Mesenchymal stem cell (in vitro differentiated cells and primary cell): Measurements from ENCODE around the gene ZMAT5.

Experiments
- DNase-seq: peaks from one replicate; pipeline ENCODE4 v3.0.0-alpha.2; 2013
- H2AFZ ChIP-seq: one replicate; pipeline ENCODE4 v1.6.1; 2013; ENCODE audit warnings: low read depth, mild to moderate bottlenecking, control low read depth, inconsistent platforms, low read length, moderate library complexity
- H2AK5ac ChIP-seq: 2 replicates; pipeline ENCODE4 v1.6.1; 2013; ENCODE audit warnings: low read length, moderate library complexity, mild to moderate bottlenecking, inconsistent platforms; ENCODE audit not compliant: severe bottlenecking
- H2BK120ac ChIP-seq: one replicate; pipeline ENCODE4 v1.6.1; 2013; ENCODE audit warnings: low read depth, mild to moderate bottlenecking, inconsistent platforms, low read length, moderate library complexity
- H2BK12ac ChIP-seq, 2 experiments: one replicate each; pipeline ENCODE4 v1.6.1; 2013; ENCODE audit warnings: inconsistent platforms in 2 of 2, low read length in 2 of 2, mild to moderate bottlenecking in 2 of 2, moderate library complexity in 2 of 2, control low read depth in 1 of 2
- H2BK15ac ChIP-seq: one replicate; pipeline ENCODE4 v1.6.1; 2013; ENCODE audit warnings: mild to moderate bottlenecking, low read depth, inconsistent platforms; ENCODE audit not compliant: poor library complexity, severe bottlenecking
- H2BK5ac ChIP-seq: 2 replicates; pipeline ENCODE4 v1.6.1; 2013; ENCODE audit warnings: low read depth, mild to moderate bottlenecking, low read length, control low read depth, inconsistent platforms; ENCODE audit not compliant: poor library complexity, severe bottlenecking
- H3K14ac ChIP-seq, 2 experiments: one replicate each; pipeline ENCODE4 v1.6.1; 2013; ENCODE audit warnings: inconsistent platforms in 2 of 2, low read length in 2 of 2, control low read depth in 1 of 2, mild to moderate bottlenecking in 1 of 2, moderate library complexity in 1 of 2
- H3K18ac ChIP-seq, 2 experiments: one replicate each; pipeline ENCODE4 v1.6.1; 2013; ENCODE audit warnings: inconsistent platforms in 2 of 2, low read length in 2 of 2, control low read depth in 1 of 2, low read depth in 1 of 2, mild to moderate bottlenecking in 1 of 2
- H3K23ac ChIP-seq, 2 experiments: one replicate each; pipeline ENCODE4 v1.6.1; 2013; ENCODE audit warnings: inconsistent platforms in 2 of 2, low read length in 2 of 2, mild to moderate bottlenecking in 2 of 2, moderate library complexity in 2 of 2, control low read depth in 1 of 2
- H3K27ac ChIP-seq: 2 replicates; pipeline ENCODE4 v1.5.1; 2013; ENCODE audit warnings: mild to moderate bottlenecking, moderate library complexity, low read length, control low read depth, inconsistent platforms; ENCODE audit not compliant: poor library complexity, severe bottlenecking
- H3K27me3 ChIP-seq, 2 experiments: 2 replicates each; pipeline versions ENCODE4 v1.6.1 to v1.7.0; 2013; ENCODE audit warnings: low read length in 2 of 2, mild to moderate bottlenecking in 2 of 2, moderate library complexity in 2 of 2, control low read depth in 1 of 2, inconsistent platforms in 1 of 2; ENCODE audit not compliant: control insufficient read depth in 1 of 2, insufficient read depth in 1 of 2
- H3K36me3 ChIP-seq, 2 experiments: 2 replicates each; pipeline versions ENCODE4 v1.6.1 to v1.7.0; 2013; ENCODE audit warnings: low read length in 2 of 2, control low read depth in 1 of 2, inconsistent platforms in 1 of 2, low read depth in 1 of 2, mild to moderate bottlenecking in 1 of 2; ENCODE audit not compliant: insufficient read depth in 2 of 2, control insufficient read depth in 1 of 2
- H3K4ac ChIP-seq, 2 experiments: one replicate each; pipeline ENCODE4 v1.6.1; 2013; ENCODE audit warnings: inconsistent platforms in 2 of 2, low read length in 2 of 2, mild to moderate bottlenecking in 2 of 2, moderate library complexity in 2 of 2, control low read depth in 1 of 2, low read depth in 1 of 2
- H3K4me1 ChIP-seq: 2 replicates; pipeline ENCODE4 v1.6.1; 2013; ENCODE audit warnings: low read depth, low read length, control low read depth; ENCODE audit not compliant: control insufficient read depth, insufficient read depth
- H3K4me2 ChIP-seq: 2 replicates; pipeline ENCODE4 v1.6.1; 2013; ENCODE audit warnings: low read length, mild to moderate bottlenecking, inconsistent platforms; ENCODE audit not compliant: poor library complexity, severe bottlenecking
- H3K4me3 ChIP-seq, 2 experiments: 2 replicates each; pipeline versions ENCODE4 v1.5.1 to v1.7.0; 2013; ENCODE audit warnings: low read length in 2 of 2, mild to moderate bottlenecking in 2 of 2, control low read depth in 1 of 2, low read depth in 1 of 2; ENCODE audit not compliant: insufficient read depth in 1 of 2
- H3K79me1 ChIP-seq: replicated peaks from 2 replicates; pipeline ENCODE4 v1.6.1; 2013; ENCODE audit warnings: mild to moderate bottlenecking, control low read depth, low read length, inconsistent platforms; ENCODE audit not compliant: poor library complexity, severe bottlenecking
- H3K9ac ChIP-seq: 2 replicates; pipeline ENCODE4 v1.7.0; 2013; ENCODE audit warnings: mild to moderate bottlenecking, low read length, moderate library complexity
- H3K9me3 ChIP-seq: 2 replicates; pipeline ENCODE4 v1.7.0; 2013; ENCODE audit warnings: mild to moderate bottlenecking, low read length; ENCODE audit not compliant: control insufficient read depth
- H4K8ac ChIP-seq: one replicate; pipeline ENCODE4 v1.6.1; 2013; ENCODE audit warnings: inconsistent platforms, mild to moderate bottlenecking, low read length, moderate library complexity
- H4K91ac ChIP-seq: one replicate; pipeline ENCODE4 v1.6.1; 2013; ENCODE audit warnings: mild to moderate bottlenecking, low read length, inconsistent platforms
- WGBS: methylation state at CpG from one replicate; pipeline ENCODE4 v1.1.7; 2013; ENCODE audit warnings: mixed read lengths; 5-methylcytosine and 5-hydroxymethylcytosine counted together

ZMAT5 gene

GRCh38 chr22:29732883-29733282 is 33.9 kb downstream of the ZMAT5 start:
- Histone ChIP-seq H3K23ac (no peak overlapping the region), H4K8ac (no peak overlapping the region), H3K27ac (no peak overlapping the region), H3K4me1 (peaks cover 11% of the 10 kb centered on the region), H3K27me3 (no peaks in the 10 kb centered on the region), H4K91ac (no peak overlapping the region), H2AFZ (no peak overlapping the region), H2BK15ac (no peak overlapping the region), H3K79me1 (no peaks in the 10 kb centered on the region), H3K14ac (no peak overlapping the region), H3K9me3 (no peaks in the 10 kb centered on the region), H2BK5ac (no peak overlapping the region), H3K9ac (no peak overlapping the region), H2AK5ac (no peak overlapping the region), H3K36me3 (peaks cover 4 to 55% of the 10 kb centered on the region in 2 experiments), H3K4me2 (no peak overlapping the region), H2BK12ac (no peak overlapping the region), H2BK120ac (no peak overlapping the region), H3K4ac (no peak overlapping the region), H3K4me3 (no peak overlapping the region), H3K18ac (no peak overlapping the region)
- 88% methylated on average over 5 of the region's 6 CpGs for WGBS
- DNase-seq, result no peak

- no peak overlapping the region for H3K23ac ChIP-seq
- H3K4me2 ChIP-seq, result no peak overlapping the region
- peaks cover 4 to 49% of the 10 kb centered on the region in 2 experiments for H3K36me3 ChIP-seq
- DNase-seq, result no peak
- H3K9ac ChIP-seq, result no peak overlapping the region
- H3K14ac ChIP-seq, result no peak overlapping the region
- H2BK12ac ChIP-seq, result no peak overlapping the region
- no peak overlapping the region for H4K8ac ChIP-seq
- no peak overlapping the region for H2BK120ac ChIP-seq
- no peaks in the 10 kb centered on the region for H3K79me1 ChIP-seq
- H3K27ac ChIP-seq, result no peak overlapping the region
- peaks cover 15% of the 10 kb centered on the region for H3K4me1 ChIP-seq
- peaks cover 6 to 8% of the 10 kb centered on the region in 2 experiments for H3K27me3 ChIP-seq
- H2BK5ac ChIP-seq, result no peak overlapping the region
- WGBS, result 87% methylated on average over 16 of the region's 18 CpGs
- H2BK15ac ChIP-seq, result no peak overlapping the region
- H2AK5ac ChIP-seq, result no peak overlapping the region
- no peak overlapping the region for H3K18ac ChIP-seq
- no peak overlapping the region for H3K4me3 ChIP-seq
- H3K9me3 ChIP-seq, result no peaks in the 10 kb centered on the region
- H3K4ac ChIP-seq, result no peak overlapping the region
- H4K91ac ChIP-seq, result peak overlapping the region; percentile 10
- H2AFZ ChIP-seq, result no peak overlapping the region
These were observed 35.6 kb downstream of the ZMAT5 start for GRCh38 chr22:29731058-29731850.

- Histone ChIP-seq H3K4me3 (no peak overlapping the region), H3K36me3 (peaks cover 4 to 32% of the 10 kb centered on the region in 2 experiments), H3K4ac (no peak overlapping the region), H3K23ac (no peak overlapping the region), H2AK5ac (no peak overlapping the region), H3K4me1 (peaks cover 15% of the 10 kb centered on the region), H3K18ac (no peak overlapping the region), H2BK12ac (no peak overlapping the region), H3K9ac (no peak overlapping the region), H2BK5ac (no peak overlapping the region), H2AFZ (no peak overlapping the region), H4K8ac (no peak overlapping the region), H3K14ac (no peak overlapping the region), H3K4me2 (no peak overlapping the region), H4K91ac (no peak overlapping the region), H3K27me3 (peaks cover 27 to 28% of the 10 kb centered on the region in 2 experiments), H3K27ac (no peak overlapping the region), H3K79me1 (no peaks in the 10 kb centered on the region), H2BK120ac (no peak overlapping the region), H2BK15ac (no peak overlapping the region), H3K9me3 (no peaks in the 10 kb centered on the region)
- no peak for DNase-seq
- whole genome bisulfite sequencing, result 94% methylated on average over 19 of the region's 20 CpGs
These were observed 37.6 kb downstream of the ZMAT5 start for GRCh38 chr22:29729161-29729560.

GRCh38 chr22:29727131-29727523 is 39.7 kb downstream of the ZMAT5 start:
- Histone ChIP-seq H3K4me3 (peak overlapping the region in 1 of 2 experiments; percentile 18), H3K4me2 (peak overlapping the region; percentile 29), H3K27ac (no peak overlapping the region), H2AK5ac (no peak overlapping the region), H3K18ac (no peak overlapping the region), H3K36me3 (peaks cover 4 to 25% of the 10 kb centered on the region in 2 experiments), H2BK12ac (no peak overlapping the region), H3K9me3 (no peaks in the 10 kb centered on the region), H3K4me1 (peaks cover 7% of the 10 kb centered on the region), H2BK5ac (no peak overlapping the region), H3K14ac (no peak overlapping the region), H3K27me3 (peaks cover 47 to 49% of the 10 kb centered on the region in 2 experiments), H4K91ac (no peak overlapping the region), H2AFZ (no peak overlapping the region), H2BK120ac (no peak overlapping the region), H4K8ac (no peak overlapping the region), H3K23ac (no peak overlapping the region), H3K79me1 (no peaks in the 10 kb centered on the region), H3K4ac (no peak overlapping the region), H2BK15ac (no peak overlapping the region), H3K9ac (no peak overlapping the region)
- peak; percentile 42 for DNase-seq
- WGBS, result 8% methylated on average over 16 of the region's 17 CpGs
